HG02885 (cell line): ENCODE data around the gene RDH5.

Source experiments
- ATAC-seq: cut with Tn5 transposase; IDR thresholded peaks from one replicate; pipeline ENCODE4 v1.9.1; 2021; ENCODE audit warnings: mild to moderate bottlenecking; ENCODE audit not compliant: unreplicated experiment, poor library complexity

The RDH5 gene

GRCh38 chr12:55725556-55725955, 5.4 kb downstream of the RDH5 start:
- no peak for ATAC-seq

- no peak for ATAC-seq
Observed at GRCh38 chr12:55726971-55727370, 6.8 kb downstream of the RDH5 start.

GRCh38 chr12:55727643-55728185, 7.5 kb downstream of the RDH5 start:
- no peak for ATAC-seq

GRCh38 chr12:55728186-55728938, 8.2 kb downstream of the RDH5 start:
- peak; percentile 19 for ATAC-seq

- peak; percentile 72 for ATAC-seq
Observed at GRCh38 chr12:55728939-55729818, 9.0 kb downstream of the RDH5 start, which contains the start of gene CD63. Gene CD63, minus strand, starts transcription at chr12:55729009. Its CDS starts 668 bp downstream, at chr12:55728341.

- peak; percentile 48 for ATAC-seq
Observed at GRCh38 chr12:55729819-55730818, 9.9 kb downstream of the RDH5 start.

- ATAC-seq, result no peak
Observed at GRCh38 chr12:55732288-55732687, 12.1 kb downstream of the RDH5 start.

GRCh38 chr12:55733021-55733555, 12.9 kb downstream of the RDH5 start:
- ATAC-seq, result no peak

GRCh38 chr12:55733858-55734257, 13.7 kb downstream of the RDH5 start:
- no peak for ATAC-seq

- no peak for ATAC-seq
Observed at GRCh38 chr12:55734595-55734994, 14.4 kb downstream of the RDH5 start.

- no peak for ATAC-seq
Observed at GRCh38 chr12:55736076-55736475, 15.9 kb downstream of the RDH5 start.

- peak; percentile 43 for ATAC-seq
Observed at GRCh38 chr12:55736780-55737580, 16.8 kb downstream of the RDH5 start.

- no peak for ATAC-seq
Observed at GRCh38 chr12:55737581-55738122, 17.5 kb downstream of the RDH5 start.

GRCh38 chr12:55738123-55739024, 18.2 kb downstream of the RDH5 start:
- ATAC-seq, result peak; percentile 77

GRCh38 chr12:55739025-55739378, 18.8 kb downstream of the RDH5 start:
- no peak for ATAC-seq

- no peak for ATAC-seq
Observed at GRCh38 chr12:55741931-55742680, 21.9 kb downstream of the RDH5 start.
